ENCODE measurements around the gene GPR17.

GPR17 gene

DNA sequence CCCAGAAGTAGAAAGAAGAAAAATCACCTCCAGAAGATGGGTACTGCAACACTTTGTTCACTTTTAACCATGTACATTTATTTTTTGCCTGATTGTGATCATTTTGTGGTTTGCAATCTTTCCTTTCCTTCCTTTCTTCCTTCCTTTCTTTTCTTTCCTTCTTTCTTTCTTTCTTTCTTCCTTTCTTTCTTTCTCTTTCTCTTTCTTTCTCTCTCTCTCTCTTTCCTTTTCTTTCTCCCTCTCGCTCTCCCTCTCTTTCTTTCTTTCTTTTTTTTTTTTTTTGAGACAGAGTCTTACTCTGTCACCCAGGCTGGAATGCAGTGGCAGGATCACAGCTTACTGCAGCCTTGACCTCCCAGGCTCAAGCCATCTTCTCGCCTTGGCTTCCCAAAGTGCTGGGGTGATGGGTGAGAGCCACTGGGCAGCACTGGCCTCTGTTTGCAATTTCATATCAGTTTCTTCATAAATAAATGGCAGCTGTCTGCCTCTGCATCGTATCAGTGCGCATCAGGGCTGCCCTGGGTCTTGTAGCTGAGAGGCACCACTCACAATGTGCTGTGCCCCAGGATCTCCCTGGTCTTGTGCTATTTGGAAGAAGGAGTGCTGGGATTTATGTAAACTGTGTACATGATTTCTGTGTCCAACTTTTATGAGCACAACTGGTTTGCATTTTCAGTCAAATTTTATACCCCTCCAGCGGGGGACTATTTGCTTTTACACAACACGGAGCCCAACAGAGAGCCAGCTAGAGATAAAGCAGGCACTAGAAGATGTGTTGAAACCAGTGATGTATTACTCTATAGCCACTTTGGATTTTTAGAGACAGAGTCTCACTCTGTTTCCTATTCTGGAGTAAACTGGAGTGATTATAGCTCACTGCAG is 36.3 kb downstream of the GPR17 start:
- H3K4me3 ChIP-seq (ENCODE audit: low read depth, low read length), result no peak overlapping the region

DNA sequence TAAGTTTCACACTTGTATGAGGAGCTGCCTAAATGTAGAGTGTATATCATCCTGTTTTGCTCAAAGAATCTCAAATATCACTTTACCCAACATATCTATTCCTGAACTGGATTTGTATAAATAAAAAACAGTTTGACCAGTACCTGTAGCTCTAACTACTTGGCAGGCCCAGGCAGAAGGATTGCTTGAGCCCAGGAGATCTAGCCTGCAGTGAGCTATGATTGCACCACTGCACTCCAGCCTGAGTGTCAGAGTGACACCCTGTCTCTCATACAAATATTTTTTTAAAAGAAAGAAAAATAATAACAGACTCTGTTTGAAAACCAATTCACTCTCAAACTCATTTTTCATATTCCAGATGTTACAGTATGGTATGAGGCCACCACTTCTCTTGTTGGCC is 37.1 kb downstream of the GPR17 start:
- H3K4me3 ChIP-seq (ENCODE audit: low read depth, low read length), result no peak overlapping the region

DNA sequence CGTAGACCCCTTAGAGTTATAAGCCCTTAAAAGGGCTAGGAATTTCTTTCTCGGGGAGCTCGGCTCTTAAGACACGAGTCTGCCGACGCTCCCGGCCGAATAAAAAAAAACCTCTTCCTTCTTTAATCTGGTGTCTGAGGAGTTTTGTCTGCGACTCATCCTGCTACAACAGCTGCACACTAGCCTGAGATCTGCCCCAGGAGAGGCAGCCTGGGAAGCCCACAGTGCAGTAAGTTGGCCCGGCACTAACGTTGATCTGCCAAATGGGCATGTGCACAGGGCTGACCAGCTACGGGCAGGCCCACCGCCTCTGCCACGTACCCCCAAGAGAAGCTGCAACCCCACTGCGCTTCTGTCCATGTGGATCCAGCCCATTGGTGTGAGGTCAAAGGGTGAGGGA is 37.8 kb downstream of the GPR17 start:
- H3K4me3 ChIP-seq (ENCODE audit: low read depth, low read length), result no peak overlapping the region

DNA sequence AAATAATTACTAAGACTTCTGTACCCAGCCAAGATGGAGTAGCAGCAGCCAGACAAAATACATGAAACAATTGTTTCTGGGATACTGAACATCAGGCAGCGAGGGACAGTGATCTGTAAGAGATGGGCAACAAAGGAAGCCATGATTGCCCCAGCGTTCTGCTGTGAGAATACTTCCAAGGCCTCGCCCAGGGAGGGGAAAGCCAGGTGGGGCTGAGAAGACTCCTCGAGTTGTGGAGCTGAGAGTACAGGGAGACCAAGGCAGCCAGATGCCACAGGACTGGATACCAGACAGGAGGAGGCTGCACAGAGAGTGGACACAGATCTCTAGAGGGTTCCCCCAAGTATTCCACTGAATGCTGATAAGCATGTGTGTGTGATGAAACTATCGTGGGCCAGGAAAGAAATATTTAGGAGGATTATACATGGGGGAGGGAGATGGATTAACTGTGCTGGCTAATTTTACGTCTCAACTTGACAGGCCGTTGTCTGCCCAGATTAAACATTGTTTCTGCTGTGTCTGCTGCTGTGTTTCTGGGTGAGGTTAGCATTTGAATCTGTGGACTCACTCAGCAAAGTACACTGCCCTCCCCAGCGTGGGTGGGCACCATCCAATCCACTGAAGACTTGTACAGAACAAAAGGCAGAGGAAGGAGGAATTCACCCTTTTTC is 39.6 kb downstream of the GPR17 start:
- H3K4me3 ChIP-seq (ENCODE audit: low read depth, low read length), result no peak overlapping the region

DNA sequence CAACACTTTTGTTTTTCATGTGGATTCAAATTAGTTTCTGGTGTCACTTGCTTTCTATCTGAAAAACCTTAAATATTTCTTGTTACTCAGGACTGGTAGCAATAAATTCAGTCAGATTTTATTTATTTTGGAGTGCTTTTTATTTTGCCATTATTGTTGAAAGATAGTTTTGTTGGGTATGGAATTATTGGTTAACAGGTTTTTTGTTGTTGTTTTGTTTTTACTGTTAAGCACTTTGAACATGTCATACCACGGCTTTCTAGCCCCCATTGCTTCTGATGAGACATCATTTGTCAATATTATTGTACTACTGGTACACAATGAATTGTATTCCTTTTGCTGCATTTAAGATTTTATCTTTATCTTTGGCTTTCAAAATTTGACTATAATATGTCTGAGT is 42.5 kb downstream of the GPR17 start:
- no peak overlapping the region for H3K4me3 ChIP-seq (ENCODE audit: low read depth, low read length)

DNA sequence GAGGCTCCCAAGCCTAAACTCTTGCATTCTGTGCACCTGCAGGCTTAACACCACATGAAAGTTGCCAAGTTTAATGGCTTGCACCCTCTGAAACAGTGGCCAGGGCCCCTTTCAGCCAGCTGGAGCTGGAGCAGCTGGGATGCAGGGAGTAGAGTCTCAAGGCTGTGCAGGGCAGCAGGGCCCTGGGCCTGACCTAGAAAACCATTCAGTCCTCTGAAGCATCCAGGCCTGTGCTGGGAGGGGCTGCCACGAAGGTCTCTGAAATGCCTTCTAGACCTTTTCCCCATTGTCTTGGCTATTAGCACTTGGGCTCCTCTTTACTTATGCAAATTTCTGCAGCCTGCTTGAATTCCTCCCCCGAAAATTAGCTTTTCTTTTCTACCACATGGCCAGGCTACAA is 44.7 kb downstream of the GPR17 start:
- H3K4me3 ChIP-seq (ENCODE audit: low read depth, low read length), result no peak overlapping the region

DNA sequence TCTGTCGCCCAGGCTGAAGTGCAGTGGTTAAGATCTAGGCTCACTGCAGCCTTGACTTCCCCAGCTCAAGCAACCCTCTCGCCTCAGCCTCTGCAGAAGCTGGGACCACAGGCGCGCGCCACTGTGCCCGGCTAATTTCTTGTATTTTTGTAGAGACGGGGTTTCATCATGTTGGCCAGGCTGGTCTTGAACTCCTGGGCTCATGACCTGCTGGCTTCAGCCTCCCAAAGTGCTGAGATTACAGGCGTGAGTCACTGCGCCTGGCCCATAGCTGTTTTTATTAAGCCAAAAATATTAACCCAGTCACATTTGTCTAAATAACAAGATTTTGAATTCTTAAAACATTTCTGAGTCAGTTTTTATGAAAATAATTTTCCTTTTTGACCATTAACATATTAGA is 49.0 kb downstream of the GPR17 start:
- H3K4me3 ChIP-seq (ENCODE audit: low read depth, low read length), result no peak overlapping the region

DNA sequence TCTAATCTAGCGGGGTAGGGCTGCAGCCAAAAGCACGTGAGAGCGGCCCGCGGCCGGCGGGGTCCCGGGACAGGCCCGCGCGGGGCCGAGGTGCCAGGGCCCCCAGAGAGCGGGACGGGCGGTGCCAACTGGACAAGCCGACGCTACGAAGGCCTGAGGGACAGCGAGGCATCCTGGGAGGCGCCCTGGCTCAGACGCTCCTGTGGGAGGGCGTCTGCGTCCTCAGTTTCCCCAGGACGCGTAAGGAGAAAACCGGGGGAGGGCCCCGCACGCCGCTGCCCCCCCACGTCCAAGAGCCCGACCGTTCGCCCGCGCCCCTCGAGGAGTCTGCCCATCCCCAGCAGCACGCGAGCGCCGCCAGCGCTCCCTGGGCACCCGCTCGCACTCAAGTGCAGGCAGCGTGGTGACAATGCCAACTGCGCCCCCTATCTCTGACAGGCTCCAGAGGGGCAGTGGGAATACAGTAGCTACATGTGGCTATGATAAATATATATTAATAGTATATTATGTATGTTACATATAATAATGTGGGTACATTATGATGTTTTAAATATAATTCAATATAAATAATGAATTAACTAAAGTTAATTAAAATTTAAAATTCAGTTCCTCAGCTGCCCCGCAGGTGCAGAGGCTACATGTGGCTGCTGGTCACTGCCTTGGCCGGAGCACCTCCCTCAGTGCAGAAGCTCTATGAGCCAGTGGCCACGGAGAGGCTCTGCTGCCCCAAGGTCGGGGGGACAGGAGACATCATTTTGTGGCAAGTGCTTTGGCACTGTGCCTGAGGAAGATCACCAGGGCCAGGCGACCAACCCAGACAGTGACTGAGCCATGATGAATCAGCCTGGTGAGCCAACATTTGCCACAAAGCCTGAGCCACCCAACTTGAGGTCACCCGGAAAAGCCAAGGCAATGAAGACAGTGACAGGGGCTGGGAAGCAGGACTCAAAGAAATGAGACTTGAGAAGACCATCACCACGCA is 49.8 kb downstream of the GPR17 start:
- H3K4me3 ChIP-seq (ENCODE audit: low read depth, low read length), result no peak overlapping the region

DNA sequence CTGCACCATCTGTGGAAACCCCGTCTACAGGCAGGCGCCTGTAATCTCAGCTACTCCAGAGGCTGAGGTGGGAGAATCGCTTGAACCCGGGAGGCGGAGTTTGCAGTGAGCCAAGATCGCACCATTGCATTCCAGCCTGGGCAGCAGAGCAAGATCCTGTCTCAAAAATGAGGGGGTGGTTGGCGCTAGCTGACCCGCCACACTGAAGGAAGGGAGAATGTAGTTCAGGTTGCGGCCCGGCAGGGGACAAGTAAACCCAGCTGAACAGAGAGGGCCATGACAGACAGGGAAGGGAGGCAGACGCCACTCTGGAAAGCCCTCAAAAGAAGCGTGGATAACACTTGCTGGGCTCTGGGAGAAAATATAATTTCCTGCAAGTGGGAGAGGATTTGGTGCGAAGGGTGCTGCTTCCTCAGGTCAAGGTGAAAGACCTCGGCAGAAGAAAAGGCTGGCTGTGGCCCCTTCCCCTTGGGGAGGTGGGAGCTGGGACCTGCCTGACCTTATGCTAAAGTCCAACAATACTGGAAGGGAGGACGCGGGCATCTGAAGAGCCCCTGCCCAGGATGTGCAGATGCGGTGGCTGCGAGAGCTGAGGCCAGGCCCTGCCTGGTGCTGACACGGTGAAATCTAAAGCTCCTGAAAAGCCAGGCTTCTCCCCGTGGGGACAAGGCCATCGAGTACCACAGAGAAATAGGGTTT is 51.7 kb downstream of the GPR17 start:
- no peak overlapping the region for H3K4me3 ChIP-seq (ENCODE audit: low read depth, low read length)

DNA sequence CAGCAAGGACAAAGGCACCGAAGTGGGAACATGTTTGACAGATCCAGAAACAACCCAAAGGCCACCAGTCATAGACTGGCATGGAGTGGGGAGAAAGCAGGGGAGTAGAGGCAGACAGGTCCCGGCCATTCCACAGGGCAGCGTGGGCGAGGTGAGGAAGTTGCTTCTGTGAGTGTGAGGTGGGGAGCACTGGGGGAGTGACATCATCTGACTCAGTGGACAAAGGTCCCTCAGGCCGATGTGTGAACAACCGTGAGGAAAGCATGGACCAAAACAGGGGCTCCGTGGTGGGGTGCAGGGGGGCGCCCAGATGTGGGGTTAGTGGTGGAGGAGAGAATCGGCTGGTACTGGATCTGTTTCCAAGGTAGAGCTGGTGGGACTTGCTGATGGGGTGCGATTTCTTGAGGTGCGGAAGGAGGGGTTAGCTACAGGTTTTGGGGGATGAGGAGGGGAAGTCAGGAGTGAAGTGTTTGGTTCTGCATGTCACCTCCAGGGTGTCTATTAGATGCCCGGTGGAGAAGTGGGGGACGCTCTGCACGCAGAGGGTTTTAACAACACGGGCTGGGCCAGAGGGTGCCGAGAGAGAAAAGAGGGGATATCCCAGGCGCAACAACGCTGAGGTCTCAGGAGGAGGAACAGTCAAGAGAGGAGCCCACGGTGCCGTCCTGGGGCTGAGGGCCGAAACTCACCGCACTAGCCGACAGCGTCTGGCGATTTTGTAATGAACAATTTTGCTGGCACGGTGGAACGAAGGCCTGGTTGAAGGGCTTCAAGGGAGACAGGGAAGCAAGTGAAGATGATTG is 52.8 kb downstream of the GPR17 start:
- no peak overlapping the region for H3K4me3 ChIP-seq (ENCODE audit: low read depth, low read length)

DNA sequence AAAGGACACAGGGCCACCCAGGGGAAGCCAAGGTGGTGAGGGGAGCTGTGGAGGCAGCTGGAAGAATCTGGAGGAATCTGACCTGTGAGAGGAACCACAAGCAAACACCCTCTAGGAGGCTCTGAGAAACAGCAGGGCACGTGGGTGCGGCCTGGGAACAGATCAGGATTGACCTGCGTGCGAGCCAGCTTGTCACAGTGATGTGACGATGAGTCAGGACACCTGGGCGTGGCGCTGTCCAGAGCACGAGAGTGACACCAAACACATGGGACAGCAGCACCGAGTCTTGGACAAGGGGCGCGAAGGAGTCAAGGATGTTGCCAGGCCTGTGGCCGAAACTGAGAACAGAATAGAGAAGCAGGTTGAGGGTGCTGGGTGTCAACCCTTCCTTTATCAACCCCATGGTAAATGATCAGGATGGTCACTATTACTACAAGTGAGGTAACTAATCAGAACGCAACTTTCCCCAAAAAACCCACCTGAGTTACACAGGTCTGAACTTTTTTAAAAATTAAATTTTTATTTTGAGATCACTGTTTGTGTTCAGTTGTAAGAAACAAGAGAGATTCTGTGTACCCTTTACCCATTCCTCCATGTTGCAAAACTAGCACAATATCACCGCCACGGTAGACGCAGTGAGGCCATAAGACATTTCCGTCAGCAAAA is 54.7 kb downstream of the GPR17 start:
- peak overlapping the region; percentile 71 for H3K4me3 ChIP-seq (ENCODE audit: low read depth, low read length)

DNA sequence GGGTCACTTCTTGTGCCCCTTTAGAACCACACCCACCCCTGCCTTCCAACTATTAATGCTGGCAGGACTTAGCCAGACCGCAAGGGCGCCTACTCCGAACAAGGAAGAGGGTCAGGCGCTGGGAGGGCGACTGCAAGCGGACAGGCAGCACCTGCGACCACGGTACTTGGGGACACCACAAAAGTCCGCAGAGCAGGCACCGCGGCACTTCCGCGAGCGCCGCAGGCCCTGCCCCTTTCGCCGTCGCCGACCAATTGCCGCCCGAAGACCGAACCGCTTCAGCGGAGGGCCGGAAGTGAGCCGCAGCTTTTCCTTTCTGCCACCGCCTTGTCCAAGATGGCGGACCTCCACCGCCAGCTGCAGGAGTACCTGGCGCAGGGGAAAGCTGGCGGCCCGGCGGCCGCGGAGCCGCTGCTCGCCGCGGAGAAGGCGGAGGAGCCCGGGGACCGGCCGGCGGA is 55.3 kb downstream of the GPR17 start, which contains the start of gene SFT2D3:
TSS of gene SFT2D3 (plus strand) at position 305 of the 458 bp plus-strand sequence. CDS start at position 337, 32 bp downstream.
- H3K4me3 ChIP-seq (ENCODE audit: low read depth, low read length), result peak within 1 kb of the TSS; percentile 71

DNA sequence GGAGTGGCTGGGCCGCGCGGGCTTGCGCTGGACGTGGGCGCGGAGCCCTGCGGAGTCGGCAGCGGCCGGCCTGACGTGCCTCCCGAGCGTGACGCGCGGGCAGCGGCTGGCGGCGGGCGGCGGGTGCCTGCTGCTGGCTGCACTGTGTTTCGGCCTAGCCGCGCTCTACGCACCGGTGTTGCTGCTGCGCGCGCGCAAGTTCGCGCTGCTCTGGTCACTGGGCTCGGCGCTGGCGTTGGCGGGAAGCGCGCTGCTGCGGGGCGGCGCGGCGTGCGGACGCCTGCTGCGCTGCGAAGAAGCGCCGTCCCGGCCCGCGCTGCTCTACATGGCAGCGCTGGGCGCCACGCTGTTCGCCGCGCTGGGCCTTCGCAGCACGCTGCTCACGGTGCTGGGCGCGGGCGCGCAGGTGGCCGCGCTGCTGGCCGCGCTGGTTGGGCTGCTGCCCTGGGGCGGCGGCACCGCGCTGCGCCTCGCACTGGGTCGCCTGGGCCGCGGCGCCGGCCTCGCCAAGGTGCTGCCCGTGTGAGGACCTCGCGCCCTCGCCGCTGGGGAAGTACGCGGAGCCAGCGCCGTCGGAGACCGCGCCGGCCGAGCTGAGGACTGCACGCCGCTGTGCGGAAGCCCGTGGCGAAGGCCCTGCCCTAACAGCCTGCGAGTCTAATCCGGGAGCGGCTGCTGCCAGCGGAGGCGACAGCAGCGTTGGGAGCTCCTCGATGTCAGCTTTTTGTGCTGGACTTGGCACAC is 55.9 kb downstream of the GPR17 start:
- peak overlapping the region; percentile 71 for H3K4me3 ChIP-seq (ENCODE audit: low read depth, low read length)

All from iPS-11a (cell line).